Upper lobe of right lung (tissue), 1 donor: ENCODE data around the gene DHCR7. TPM values are rescaled to one million over a fixed set of nuclear protein-coding genes. Genes with fewer than 3 reads are reported as not detected.
A peak's percentile ranks its signal among the peaks of the same experiment; 100 is the strongest.

Experiments
- ATAC-seq: fragments of 200-7000 bp; cut with Tn5 transposase; one replicate; pipeline ENCODE4 v1.9.1; 2020; ENCODE audit warnings: mild to moderate bottlenecking, moderate library complexity
- DNase-seq: peaks from one replicate; pipeline ENCODE4 v3.0.0-alpha.2; 2020
- H3K27ac ChIP-seq: fragments of 200-600 bp; one replicate; pipeline ENCODE4 v1.8.0; 2022
- H3K27me3 ChIP-seq: fragments of 200-600 bp; one replicate; pipeline ENCODE4 v1.8.0; 2022; ENCODE audit warnings: mild to moderate bottlenecking
- H3K36me3 ChIP-seq: fragments of 200-600 bp; one replicate; pipeline ENCODE4 v1.8.0; 2022
- H3K4me1 ChIP-seq: fragments of 200-600 bp; one replicate; pipeline ENCODE4 v1.8.0; 2022
- H3K4me3 ChIP-seq: fragments of 200-600 bp; one replicate; pipeline ENCODE4 v1.8.0; 2022; ENCODE audit warnings: mild to moderate bottlenecking
- H3K9me3 ChIP-seq: fragments of 200-600 bp; one replicate; pipeline ENCODE4 v1.8.0; 2022
- CTCF ChIP-seq: fragments of 200-600 bp; IDR thresholded peaks from one replicate; pipeline ENCODE4 v1.8.0; 2022; ENCODE audit warnings: antibody characterized with exemption
- intact Hi-C: fragments of 100-400 bp; cut with DNase I; formaldehyde crosslinking; loops from one replicate; pipeline ENCODE4 v1.11.0; 2022
- total RNA-seq: library from RNA; stranded (reverse); fragmentation: NEBNext Ultra II Directional; extraction: Animal tissue kit (Norgen Biotek cat#: 25700); gene quantifications from one replicate; pipeline ENCODE4 v1.2.1, GENCODE V29; 2021
- donor health status: DM: no; HTN: yes; CAD: no; lungs with severe emphysema.

The DHCR7 gene
- total RNA-seq, 1 donor from 2014 or later, result 105 TPM

GRCh38 chr11:71458146-71459070 is 10.2 kb upstream of the DHCR7 start:
- H3K27me3 ChIP-seq, result no peaks in the 10 kb centered on the region
- H3K4me1 ChIP-seq, result peaks cover 7% of the 10 kb centered on the region
- TF ChIP-seq CTCF, result no peak
- no peak overlapping the region for H3K4me3 ChIP-seq
- peaks cover 81% of the 10 kb centered on the region for H3K36me3 ChIP-seq
- ATAC-seq (no peak), DNase-seq (no peak)
- no peak overlapping the region for H3K27ac ChIP-seq
- no peaks in the 10 kb centered on the region for H3K9me3 ChIP-seq
- intact Hi-C loops, result no loop called here

GRCh38 chr11:71456831-71457230 is 8.6 kb upstream of the DHCR7 start:
- peaks cover 69% of the 10 kb centered on the region for H3K36me3 ChIP-seq
- DNase-seq (no peak), ATAC-seq (no peak)
- no peaks in the 10 kb centered on the region for H3K9me3 ChIP-seq
- intact Hi-C loops, result no loop called here
- H3K4me3 ChIP-seq, result no peak overlapping the region
- no peaks in the 10 kb centered on the region for H3K27me3 ChIP-seq
- no peak overlapping the region for H3K27ac ChIP-seq
- H3K4me1 ChIP-seq, result peaks cover 12% of the 10 kb centered on the region
- no peak for TF ChIP-seq CTCF

- no peak for DNase-seq
- Histone ChIP-seq H3K9me3 (no peaks in the 10 kb centered on the region), H3K27me3 (no peaks in the 10 kb centered on the region), H3K4me3 (no peak overlapping the region), H3K36me3 (peaks cover 65% of the 10 kb centered on the region), H3K27ac (no peak overlapping the region), H3K4me1 (peaks cover 13% of the 10 kb centered on the region)
- TF ChIP-seq CTCF, result no peak
- intact Hi-C loops, result no loop called here
- ATAC-seq, result no peak
These were observed 8.1 kb upstream of the DHCR7 start for GRCh38 chr11:71456294-71456693.

- intact Hi-C loops, result no loop called here
These were observed 6.4 kb upstream of the DHCR7 start for GRCh38 chr11:71454470-71455113.

GRCh38 chr11:71453918-71454304 is 5.7 kb upstream of the DHCR7 start:
- Histone ChIP-seq H3K4me1 (peaks cover 24% of the 10 kb centered on the region), H3K27ac (no peak overlapping the region), H3K27me3 (no peaks in the 10 kb centered on the region), H3K9me3 (no peaks in the 10 kb centered on the region), H3K36me3 (peaks cover 41% of the 10 kb centered on the region), H3K4me3 (peak overlapping the region; percentile 76)
- intact Hi-C loops, result no loop called here
- DNase-seq, result no peak
- TF ChIP-seq CTCF, result no peak
- ATAC-seq, result no peak

More at GRCh38 chr11:71454470-71455113, 6.4 kb upstream of the DHCR7 start:
- ATAC-seq, result no peak
- H3K27ac ChIP-seq, result no peak overlapping the region
- DNase-seq, result no peak
- H3K4me3 ChIP-seq, result no peak overlapping the region
- H3K36me3 ChIP-seq, result peaks cover 48% of the 10 kb centered on the region
- H3K4me1 ChIP-seq, result peaks cover 17% of the 10 kb centered on the region
- TF ChIP-seq CTCF, result no peak
- no peaks in the 10 kb centered on the region for H3K27me3 ChIP-seq
- no peaks in the 10 kb centered on the region for H3K9me3 ChIP-seq
